HG02571 (cell line): ENCODE data around the gene CMTR1.
"Not testable (repeated sequence)": the region's sequence is repeated elsewhere in the genome, so short reads cannot be mapped to it uniquely, and the experiment has no call there.

Experiments used
- ATAC-seq: cut with Tn5 transposase; IDR thresholded peaks from one replicate; pipeline ENCODE4 v1.9.1; 2021; ENCODE audit warnings: mild to moderate bottlenecking, moderate library complexity; ENCODE audit not compliant: unreplicated experiment

CMTR1 gene

GRCh38 chr6:37435373-37435772 is 2.4 kb downstream of the CMTR1 start:
- no peak for ATAC-seq

GRCh38 chr6:37435816-37436215 is 2.8 kb downstream of the CMTR1 start:
- ATAC-seq: no peak

DNA sequence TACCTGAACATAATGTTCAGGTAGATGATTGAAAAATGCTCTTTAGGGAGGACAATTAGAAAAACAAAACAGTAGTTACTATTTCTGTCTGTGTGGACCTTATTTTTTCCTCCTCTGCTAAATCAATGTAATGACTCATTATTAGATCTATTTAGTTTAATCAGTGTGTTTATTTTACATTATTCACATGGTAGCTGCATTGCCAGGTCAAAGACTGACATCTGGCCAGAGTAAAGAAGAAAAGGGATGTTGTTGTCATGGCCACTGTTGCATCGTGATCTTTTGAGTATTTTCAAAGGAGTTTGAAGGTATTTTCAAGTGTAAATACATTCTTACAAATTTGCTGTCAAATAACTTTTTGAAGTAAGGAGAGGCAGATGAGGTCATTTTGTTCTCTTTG is 5.9 kb downstream of the CMTR1 start:
- ATAC-seq: no peak

GRCh38 chr6:37441651-37442050 is 8.6 kb downstream of the CMTR1 start:
- ATAC-seq: no peak

GRCh38 chr6:37442416-37443215 is 9.6 kb downstream of the CMTR1 start:
- ATAC-seq: no peak

DNA sequence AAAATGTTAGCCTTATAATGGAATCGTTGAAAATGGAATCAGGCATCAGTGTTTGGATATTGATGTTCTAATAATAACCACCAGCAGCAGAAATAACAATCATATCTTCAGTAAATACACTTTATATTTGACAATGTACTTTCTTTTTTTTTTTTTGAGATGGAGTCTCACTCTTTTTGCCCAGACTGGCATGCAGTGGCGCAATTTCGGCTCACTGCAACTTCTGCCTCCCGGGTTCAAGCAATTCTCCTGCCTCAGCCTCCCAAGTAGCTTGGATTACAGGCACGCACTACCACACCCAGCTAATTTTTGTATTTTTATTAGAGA is 10.2 kb downstream of the CMTR1 start:
- not testable (repeated sequence) for ATAC-seq

GRCh38 chr6:37449984-37450383 is 17.0 kb downstream of the CMTR1 start:
- ATAC-seq: no peak

GRCh38 chr6:37451441-37452193 is 18.6 kb downstream of the CMTR1 start:
- ATAC-seq: no peak

GRCh38 chr6:37452522-37452921 is 19.5 kb downstream of the CMTR1 start:
- ATAC-seq: no peak

DNA sequence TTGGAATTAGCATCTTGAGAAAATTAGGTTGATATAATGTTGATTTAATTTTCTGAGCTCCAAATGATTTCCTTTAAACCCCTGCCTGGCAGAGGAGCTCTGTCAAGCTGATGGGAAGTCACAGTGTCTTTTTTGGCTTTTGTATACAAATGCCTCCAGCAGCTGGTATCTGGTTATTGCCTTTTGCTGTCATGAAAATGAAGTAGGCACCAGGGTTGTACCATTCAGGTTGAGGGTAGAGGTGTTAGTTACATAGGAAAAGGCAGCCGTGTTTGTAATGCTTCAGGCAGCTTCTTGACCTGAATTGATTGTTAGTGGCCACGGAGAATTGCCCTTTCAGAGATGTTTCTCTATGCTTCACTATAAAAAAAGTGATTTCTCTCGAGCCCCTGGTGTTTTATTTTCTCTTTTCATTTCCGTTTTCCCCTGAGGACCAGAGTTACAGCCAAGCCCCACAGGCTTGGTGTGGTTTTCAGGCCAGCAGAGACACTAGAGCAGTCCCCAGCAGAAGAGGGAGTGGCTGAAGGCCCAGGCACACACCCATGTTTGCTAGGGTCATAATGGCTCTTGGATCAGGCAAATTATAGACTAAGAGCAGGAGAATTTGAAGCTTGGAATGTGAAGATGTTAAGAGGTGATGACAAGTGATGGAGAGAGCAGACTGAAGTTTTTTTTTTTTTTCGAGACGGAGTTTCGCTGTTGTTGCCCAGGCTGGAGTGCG is 21.6 kb downstream of the CMTR1 start:
- no peak for ATAC-seq

DNA sequence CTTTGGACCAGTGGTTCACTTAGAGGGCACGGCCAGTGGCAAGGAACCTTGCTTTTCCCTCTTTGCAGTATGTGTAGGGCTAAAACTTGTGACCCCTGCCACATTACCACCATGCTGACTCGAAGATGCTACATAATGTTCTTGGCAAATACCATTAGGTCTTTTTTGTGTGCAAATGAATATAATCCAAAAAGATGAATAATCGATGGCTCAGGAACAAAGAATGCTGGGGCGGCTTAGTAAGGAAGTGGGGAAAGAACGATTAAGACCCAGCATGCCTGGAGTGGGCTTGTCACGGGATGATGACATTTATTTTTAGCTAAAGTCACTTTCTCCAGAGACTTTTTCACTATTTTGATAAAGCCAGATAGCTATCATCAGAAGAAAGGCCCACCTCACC is 23.1 kb downstream of the CMTR1 start:
- no peak for ATAC-seq

DNA sequence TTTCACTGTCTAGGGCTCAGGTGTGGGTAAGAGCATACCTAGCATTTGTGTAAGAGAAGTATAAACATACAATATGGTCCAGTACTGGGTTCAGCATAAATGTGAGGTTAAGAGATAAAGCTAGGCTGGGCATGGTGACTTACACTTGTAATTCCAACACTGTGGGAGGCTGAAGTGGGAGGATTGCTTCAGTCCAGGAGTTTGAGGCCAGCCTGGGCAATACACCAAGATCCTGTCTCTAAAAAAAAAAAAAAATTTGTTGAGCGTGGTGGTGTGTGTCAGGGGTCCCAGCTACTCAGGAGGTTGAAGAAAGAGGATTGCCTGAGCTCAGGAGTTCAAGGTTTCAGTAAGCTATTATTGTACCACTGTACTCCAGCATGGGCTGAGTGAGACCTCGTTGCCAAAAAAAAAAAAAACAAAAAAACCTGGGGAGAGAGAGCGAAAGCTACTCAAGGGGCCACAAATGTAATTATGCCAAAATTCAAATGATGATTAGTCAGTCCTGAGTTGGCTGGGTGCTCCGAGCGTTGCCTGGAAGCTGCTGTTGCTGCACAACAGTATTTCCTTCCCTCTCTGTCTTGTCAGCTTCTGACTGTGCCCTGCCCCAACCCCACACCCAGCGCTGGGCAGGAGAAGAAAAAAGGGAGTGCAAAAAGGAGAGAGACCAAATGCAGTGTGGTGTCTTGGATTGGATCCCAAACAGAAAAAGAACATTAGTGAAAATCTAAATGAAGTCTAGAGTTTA is 24.0 kb downstream of the CMTR1 start:
- ATAC-seq: no peak

DNA sequence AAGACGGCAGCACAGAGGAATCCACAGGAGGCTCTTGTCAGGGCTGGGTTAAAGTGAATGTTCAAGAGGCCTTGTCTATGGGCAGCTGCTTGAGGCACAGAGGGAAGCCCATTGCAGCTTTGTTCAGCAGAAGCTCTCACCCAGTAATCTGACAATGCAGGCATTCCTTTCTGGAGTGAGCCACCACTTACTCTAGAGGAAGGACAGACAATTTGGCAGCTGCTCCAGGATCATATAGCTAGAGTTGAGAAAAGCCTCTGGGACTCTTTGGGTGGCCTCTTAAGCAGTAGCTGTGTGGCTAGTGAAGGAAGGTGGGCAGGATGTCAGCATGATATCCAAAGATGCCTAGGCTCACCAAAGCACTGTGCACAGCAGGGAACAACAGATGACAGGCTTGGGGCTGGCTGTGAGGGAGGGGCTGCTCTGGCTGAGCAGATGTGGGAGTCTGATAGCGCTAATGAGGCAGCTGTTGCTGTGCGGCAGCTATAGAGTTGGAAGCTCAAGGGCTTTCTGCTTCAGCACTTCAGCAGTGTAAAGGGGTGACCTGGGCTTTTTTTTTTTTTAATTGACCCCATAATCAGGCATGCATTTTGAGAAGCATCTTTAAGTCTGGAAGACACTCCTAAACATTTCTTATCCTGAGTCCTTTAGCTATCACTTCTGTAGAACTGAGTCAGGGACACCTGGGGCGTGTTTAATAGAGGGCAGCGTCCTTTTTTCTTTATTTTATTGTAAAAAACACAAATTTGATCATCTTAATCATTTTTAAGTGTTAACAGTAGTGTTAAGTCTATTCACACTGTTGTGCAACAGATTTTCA is 27.2 kb downstream of the CMTR1 start:
- ATAC-seq: no peak

GRCh38 chr6:37460805-37461204 is 27.8 kb downstream of the CMTR1 start:
- no peak for ATAC-seq

DNA sequence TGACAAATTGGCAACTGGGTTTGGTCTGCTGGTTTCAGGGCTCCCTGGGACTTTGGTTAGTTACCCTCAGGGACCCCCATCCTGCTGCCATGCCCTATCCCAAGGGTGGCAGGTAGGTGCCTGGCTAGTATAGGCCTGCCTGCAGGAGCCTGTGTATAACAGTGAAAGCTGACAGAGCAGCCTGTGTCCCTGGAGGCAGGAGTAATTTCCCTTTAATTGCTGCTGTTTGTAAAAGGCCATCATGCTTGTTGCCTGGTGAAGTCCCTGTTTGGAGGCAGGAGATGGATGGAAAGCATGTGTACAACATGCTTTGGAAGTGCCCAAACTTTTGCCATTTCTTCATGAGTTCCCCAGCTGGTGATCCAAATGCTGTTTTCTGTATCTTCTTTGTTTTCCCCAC is 30.1 kb downstream of the CMTR1 start:
- no peak for ATAC-seq

- no peak for ATAC-seq
Observed at GRCh38 chr6:37467718-37468117, 34.7 kb downstream of the CMTR1 start.

DNA sequence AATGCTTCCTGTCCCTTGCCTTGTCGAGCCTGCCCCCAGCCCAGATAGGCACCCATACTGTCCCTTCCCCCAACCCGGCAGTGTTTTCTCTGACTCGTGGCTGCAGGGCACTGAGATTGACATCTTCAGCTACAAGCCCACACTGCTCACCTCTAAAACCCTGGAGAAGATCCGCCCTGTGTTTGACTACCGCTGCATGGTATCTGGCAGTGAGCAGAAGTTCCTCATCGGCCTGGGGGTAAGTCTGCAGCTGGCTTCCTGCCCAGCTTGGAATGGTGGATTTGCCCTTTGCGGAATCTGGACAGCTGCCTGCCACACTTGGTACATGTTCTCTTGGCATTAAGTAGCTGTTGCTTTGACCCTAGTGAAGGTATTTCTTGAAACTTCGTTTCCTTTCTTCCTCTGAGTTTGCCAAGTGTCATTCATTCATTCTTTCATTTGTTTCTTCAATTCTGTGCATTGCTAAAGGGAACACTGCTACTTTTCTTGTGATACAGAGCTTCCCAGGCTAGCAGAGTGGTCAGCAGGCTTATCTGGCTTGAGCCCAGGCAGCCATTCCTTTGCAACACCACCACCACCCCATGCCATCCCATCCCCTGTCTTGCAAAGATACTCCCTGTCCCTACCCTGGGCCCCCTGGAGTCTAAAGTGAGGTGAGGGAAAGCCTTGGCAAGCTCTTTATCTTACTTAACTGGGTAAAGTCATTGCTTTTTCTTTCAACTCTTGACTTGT is 40.5 kb downstream of the CMTR1 start:
- ATAC-seq: no peak

DNA sequence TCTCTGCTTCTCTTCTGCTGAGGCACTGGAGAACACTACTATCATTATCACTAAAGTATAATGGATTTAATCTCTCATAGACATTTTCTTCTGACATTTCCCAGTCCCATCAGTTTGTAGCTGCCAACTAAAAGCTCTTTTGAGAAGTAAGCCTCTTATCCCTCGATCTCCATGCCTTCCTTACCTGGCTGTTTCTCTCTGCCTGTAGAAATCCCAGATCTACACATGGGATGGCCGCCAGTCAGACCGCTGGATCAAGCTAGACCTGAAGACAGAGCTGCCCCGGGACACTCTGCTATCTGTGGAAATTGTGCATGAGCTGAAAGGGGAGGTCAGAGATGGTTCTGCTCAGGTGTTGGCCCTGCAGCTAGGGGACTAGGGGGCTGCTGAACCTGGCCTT is 41.3 kb downstream of the CMTR1 start:
- ATAC-seq: no peak

- ATAC-seq: no peak
Observed at GRCh38 chr6:37477191-37477590, 44.2 kb downstream of the CMTR1 start.
